AG10803 (cell line): ENCODE results near the gene MAOA.

Experiments
- DNase-seq: peaks from one replicate; pipeline ENCODE4 v3.0.0; 2010; ENCODE audit warnings: low read depth
- H3K4me3 ChIP-seq: 2 replicates; pipeline ENCODE4 v1.5.1; 2011; ENCODE audit warnings: mild to moderate bottlenecking, low read length, control low read depth
- TF ChIP-seq, protein P1 (sequence below): conservative IDR thresholded peaks from 2 replicates; pipeline ENCODE4 v1.5.1; 2011; ENCODE audit warnings: mild to moderate bottlenecking, low read length, control low read depth, inconsistent platforms

The MAOA gene

DNA sequence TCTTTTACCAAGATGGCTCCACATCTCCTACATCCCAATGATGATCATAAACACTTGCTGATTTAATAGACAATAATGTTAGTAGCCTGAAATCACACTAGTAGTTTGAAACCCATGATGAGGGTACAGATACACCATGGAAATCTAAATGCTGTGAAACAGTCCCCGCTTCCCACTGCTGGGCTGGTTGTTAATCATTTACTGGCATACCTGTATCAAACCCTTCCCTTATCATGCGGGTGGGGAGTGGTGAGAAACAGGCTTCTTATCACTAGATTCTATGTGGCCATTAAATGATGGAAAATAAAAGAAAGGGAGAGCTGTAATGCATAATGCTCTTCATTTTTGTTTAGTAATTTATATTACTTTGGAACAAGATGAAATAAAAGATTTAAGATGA, 21.9 kb downstream of the MAOA start:
- H3K4me3 ChIP-seq: no peak overlapping the region
- TF ChIP-seq, protein P1, sequence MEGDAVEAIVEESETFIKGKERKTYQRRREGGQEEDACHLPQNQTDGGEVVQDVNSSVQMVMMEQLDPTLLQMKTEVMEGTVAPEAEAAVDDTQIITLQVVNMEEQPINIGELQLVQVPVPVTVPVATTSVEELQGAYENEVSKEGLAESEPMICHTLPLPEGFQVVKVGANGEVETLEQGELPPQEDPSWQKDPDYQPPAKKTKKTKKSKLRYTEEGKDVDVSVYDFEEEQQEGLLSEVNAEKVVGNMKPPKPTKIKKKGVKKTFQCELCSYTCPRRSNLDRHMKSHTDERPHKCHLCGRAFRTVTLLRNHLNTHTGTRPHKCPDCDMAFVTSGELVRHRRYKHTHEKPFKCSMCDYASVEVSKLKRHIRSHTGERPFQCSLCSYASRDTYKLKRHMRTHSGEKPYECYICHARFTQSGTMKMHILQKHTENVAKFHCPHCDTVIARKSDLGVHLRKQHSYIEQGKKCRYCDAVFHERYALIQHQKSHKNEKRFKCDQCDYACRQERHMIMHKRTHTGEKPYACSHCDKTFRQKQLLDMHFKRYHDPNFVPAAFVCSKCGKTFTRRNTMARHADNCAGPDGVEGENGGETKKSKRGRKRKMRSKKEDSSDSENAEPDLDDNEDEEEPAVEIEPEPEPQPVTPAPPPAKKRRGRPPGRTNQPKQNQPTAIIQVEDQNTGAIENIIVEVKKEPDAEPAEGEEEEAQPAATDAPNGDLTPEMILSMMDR: no peak
- DNase-seq: no peak

DNA sequence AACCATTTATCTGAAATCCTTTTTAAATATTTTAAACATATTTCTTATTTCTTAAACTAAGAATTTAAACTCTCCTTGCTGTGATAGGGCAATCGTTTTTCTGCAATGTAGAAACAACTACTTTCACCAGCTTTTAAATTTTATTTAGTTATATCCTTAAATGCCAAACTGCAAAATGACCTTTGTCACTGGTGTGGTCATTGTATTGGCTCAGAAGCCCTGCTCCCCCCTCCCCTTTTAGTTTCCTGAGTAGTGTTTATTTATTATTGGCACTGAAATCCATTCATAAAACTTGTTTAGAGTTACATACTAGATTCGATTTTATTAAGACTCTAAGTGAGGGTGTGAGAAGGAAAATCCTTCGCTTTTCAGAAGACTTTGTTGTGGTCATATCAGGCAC, 23.0 kb downstream of the MAOA start:
- DNase-seq: no peak
- TF ChIP-seq, protein P1: no peak
- H3K4me3 ChIP-seq: no peak overlapping the region

GRCh38 chrX:43679778-43680177, 23.7 kb downstream of the MAOA start:
- H3K4me3 ChIP-seq: no peak overlapping the region
- DNase-seq: no peak
- TF ChIP-seq, protein P1: no peak

DNA sequence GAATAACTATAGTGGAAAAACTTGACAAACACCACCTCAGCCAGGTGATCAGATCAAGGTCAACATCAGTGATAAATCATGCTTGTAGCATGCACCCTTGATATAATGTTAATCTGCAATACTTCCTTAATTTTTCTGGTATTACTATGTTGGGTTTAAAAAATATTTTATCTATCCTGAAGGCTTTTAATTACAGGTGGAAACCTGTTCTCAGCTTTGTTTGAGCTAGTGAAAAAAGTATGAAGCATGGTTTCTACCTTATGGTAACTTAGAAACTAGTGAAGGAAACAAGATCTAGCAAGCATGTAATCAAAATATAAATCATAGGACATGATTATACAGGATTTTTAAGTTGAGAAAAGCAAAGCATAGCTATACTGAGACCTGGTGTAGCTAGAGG, 26.6 kb downstream of the MAOA start:
- TF ChIP-seq, protein P1: no peak
- H3K4me3 ChIP-seq: no peak overlapping the region
- DNase-seq: no peak

DNA sequence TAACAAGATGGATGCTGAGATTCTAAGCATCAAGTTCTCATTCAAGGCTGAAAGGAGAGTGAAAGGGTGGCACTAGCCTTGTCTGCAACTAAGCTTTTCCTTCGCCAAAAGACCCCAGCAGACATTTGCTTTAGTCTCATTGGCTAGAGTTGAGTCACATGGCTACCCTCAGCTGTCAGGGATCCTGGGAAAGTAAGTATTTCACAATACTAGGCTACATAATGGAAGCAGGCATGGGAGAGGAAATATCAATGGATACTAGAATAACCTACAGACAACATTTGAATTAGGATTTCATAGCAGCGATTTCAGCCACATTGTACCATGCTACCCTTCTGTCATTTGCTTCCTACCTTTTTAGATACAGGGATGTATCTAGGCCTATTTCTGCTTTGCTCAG, 29.1 kb downstream of the MAOA start:
- TF ChIP-seq, protein P1: no peak
- no peak overlapping the region for H3K4me3 ChIP-seq
- no peak for DNase-seq

DNA sequence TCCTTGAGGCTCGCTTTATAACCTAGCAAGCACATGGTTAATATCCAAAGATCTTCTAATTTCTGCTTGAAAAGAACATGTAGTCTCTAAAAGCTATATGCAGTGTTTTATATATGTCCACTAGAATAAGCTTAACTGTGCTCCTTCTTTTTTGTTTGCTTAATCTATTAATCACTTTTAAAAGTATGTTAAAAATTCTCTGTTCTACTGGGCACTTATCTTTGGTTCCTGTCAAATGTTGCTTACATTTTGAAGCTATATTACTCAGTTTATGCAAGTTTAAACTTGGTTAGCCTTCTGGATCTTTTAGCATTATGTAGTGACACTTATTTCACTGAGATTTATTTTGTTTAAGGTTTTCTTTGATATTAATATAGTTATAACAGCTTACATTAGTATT, 32.5 kb downstream of the MAOA start:
- no peak overlapping the region for H3K4me3 ChIP-seq
- no peak for DNase-seq
- TF ChIP-seq, protein P1: no peak

GRCh38 chrX:43693602-43694406, 37.7 kb downstream of the MAOA start:
- TF ChIP-seq, protein P1: no peak
- no peak overlapping the region for H3K4me3 ChIP-seq
- DNase-seq: no peak
